CD4-positive, alpha-beta T cell treated with Interleukin-17A for 4 hours (primary cell): ENCODE measurements around the gene OGG1.

Source experiments
- DNase-seq: peaks from one replicate; pipeline ENCODE4 v3.0.0-alpha.2; 2020; ENCODE audit warnings: mixed read lengths

Gene OGG1

GRCh38 chr3:9749645-9750555 is at the start of gene OGG1:
Gene OGG1 (plus strand): TSS chr3:9749952. CDS start chr3:9750287, 335 bp downstream.
- DNase-seq, result peak; percentile 94

DNA sequence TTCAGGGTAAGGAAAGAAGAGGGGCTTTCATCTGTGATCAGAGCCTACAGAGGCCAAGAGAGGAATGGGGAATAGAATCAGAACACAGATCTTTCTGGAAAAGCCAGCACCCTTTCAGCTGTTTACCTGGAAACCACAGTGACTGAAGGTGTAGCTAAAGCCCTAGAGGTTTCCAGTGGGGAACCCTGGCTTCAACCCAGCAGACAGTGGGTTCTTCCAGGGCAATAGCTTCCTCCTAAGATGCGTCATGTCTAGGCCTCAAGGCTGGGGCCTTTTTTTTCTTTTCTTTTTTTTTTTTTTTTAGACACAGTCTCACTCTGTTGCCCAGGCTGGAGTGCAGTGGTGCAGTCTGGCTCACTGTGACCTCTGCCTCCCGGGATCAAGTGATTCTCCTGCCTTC is 49.2 kb upstream of the OGG1 start:
- DNase-seq, result no peak

GRCh38 chr3:9701006-9701405 is 48.7 kb upstream of the OGG1 start:
- DNase-seq, result no peak

GRCh38 chr3:9701711-9702110 is 48.0 kb upstream of the OGG1 start:
- DNase-seq, result no peak

DNA sequence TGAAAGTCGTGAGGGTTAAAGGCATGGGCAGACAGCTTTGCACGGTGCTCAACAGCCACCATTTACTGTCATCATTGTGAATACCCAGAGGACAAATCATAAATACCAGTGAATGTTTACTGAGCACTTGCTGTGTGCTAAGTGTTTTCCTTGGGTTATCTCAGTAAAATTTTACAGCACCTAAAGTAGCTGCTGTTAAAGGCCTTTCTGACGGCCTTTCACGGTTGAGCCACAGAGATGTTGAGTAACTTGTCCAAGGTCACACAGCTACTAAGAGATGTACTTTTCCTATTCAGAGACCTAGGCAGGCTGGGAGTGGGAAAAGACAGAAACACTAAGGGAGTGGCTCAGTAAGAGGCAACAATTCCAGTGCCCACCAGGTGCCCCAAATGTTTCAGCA is 46.5 kb upstream of the OGG1 start:
- no peak for DNase-seq

- no peak for DNase-seq
Observed at GRCh38 chr3:9703736-9704346, 45.9 kb upstream of the OGG1 start, which contains the start of gene CPNE9. Gene CPNE9 (plus strand): TSS chr3:9703833. CDS start chr3:9703997, 164 bp downstream.

GRCh38 chr3:9704347-9705322 is 45.1 kb upstream of the OGG1 start:
- peak; percentile 21 for DNase-seq

DNA sequence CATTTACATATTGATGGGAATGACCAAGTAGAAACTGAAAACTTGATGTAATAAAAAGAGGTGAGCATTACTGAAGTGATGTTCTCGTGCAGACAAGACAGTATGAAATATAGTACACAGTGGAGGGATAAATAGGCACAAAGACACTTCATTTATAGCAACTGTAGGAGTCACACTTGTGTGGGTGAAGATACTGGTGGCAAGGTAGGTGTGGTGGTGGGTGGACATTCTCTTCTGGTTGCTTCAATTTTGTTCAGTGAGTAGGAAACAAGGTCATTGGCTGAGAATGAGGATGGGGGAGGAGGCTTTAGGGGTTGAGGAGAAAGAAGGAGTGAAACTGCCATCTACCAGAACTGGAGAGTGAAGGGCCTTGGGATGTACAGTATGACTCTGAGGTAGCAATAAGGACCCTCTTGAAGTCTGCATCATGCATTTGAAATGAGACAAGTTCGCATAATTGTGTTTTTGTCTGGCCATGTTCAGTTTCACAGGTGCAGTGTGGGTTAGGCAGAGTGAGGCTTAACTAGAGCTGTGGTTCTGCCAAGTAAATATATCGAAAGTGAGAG is 39.5 kb upstream of the OGG1 start:
- no peak for DNase-seq

GRCh38 chr3:9712415-9712814 is 37.3 kb upstream of the OGG1 start:
- DNase-seq, result no peak

DNA sequence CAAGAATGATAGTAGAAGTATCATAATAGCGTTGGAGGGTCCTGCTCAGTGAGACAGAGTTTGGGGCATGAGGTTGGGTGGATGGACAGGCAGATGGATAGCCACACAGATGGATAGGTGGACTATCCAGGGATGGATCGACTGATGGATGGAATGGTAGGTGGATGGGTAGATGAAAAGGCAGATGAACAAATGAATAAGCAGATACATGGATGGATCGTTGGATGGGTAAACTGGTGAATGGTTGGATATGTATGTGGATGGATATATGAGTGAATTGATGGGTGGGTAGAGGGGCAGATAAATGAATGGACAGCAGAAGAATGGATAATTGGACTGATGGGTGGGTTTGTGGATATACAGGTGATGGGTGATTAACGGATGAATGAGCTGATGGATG is 36.6 kb upstream of the OGG1 start:
- no peak for DNase-seq

DNA sequence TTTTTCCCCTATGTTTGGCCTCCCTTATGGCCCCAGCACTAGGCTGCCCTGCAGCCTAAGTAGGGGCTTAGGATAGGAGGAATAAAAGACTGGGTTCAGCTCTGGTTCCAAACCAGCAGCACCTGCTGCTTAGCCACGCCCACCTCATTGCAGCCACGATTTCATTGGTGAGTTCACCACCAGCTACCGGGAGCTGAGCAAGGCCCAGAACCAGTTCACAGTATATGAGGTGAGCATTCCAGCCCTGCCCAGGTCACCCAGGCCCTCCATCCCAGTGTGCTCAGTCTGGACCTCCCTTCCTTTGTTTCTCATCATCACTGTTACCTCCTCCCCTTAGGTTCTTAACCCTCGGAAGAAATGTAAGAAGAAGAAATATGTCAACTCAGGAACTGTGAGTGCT is 34.6 kb upstream of the OGG1 start:
- no peak for DNase-seq

GRCh38 chr3:9715764-9716437 is 33.9 kb upstream of the OGG1 start:
- DNase-seq, result peak; percentile 38

GRCh38 chr3:9716801-9717555 is 32.8 kb upstream of the OGG1 start:
- no peak for DNase-seq

- no peak for DNase-seq
Observed at GRCh38 chr3:9717563-9717962, 32.2 kb upstream of the OGG1 start.

- DNase-seq, result no peak
Observed at GRCh38 chr3:9718118-9718517, 31.6 kb upstream of the OGG1 start.

GRCh38 chr3:9721015-9721699 is 28.6 kb upstream of the OGG1 start:
- DNase-seq, result no peak

- no peak for DNase-seq
Observed at GRCh38 chr3:9721700-9722060, 28.1 kb upstream of the OGG1 start.

DNA sequence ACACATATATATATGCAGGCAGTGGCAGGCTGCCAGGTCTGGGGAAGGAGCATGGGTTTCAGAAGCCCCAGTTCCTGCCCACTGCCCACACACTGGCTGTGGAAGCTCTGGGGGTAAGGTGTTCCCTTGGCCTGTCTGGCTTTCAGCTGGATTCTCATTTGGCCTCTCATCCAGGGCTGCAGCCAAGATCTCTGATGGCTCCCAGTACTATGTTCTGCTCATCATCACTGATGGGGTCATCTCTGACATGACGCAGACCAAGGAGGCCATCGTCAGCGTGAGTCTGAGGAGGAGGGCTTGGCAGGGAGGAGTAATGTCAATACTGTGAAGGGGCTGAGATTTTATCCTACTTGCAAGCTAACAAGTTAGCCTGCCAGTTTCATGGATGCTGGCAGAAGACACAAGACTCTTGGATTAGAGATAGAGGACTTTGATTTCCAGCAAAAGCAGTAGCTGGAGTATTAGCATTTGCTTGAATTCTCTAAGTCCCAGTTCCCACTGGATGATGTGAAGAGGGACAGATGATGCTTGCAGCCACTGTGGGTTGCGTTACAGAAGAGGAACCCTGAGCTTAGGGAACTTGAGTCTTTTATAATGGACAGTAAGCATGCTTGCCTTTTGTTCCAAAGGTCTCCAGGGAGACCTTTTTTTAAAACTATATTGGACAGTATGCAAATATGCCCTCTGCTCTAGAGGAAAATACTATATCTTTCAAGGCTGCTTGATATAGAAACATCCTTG is 23.8 kb upstream of the OGG1 start:
- no peak for DNase-seq

GRCh38 chr3:9727041-9727595 is 22.6 kb upstream of the OGG1 start:
- peak; percentile 70 for DNase-seq

DNA sequence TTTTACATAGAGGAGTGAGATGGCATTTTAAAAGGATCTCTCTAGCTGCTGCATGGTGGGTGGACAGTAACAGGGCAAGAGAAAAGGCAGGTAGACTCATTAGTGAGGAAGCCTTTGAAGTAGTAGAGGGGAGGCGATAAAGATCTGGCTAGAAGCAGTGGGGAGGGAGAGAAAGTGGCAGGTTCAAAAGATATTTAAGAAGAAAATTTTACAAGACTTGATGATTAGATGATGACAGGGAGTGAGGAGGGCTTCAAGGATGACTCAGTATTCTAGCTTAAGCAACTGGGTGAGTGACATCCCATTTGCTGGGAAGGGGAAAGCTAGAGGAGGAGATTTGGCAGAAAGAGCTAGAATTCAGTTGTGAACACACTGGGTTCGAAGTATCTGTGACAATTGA is 22.0 kb upstream of the OGG1 start:
- DNase-seq, result no peak
